VCaP (cell line): ENCODE data around the gene LRRC23.
"Not testable (repeated sequence)": the region's sequence is repeated elsewhere in the genome, so short reads cannot be mapped to it uniquely, and the experiment has no call there.

Source experiments
- H3K27ac ChIP-seq: fragments of 450-650 bp; 2 replicates; pipeline ENCODE4 v1.5.1; 2017
- TF ChIP-seq, protein P1 (sequence below): fragments of 450-650 bp; conservative IDR thresholded peaks from 2 replicates; pipeline ENCODE4 v1.5.1; 2017; ENCODE audit warnings: mild to moderate bottlenecking, moderate library complexity

The LRRC23 gene

DNA sequence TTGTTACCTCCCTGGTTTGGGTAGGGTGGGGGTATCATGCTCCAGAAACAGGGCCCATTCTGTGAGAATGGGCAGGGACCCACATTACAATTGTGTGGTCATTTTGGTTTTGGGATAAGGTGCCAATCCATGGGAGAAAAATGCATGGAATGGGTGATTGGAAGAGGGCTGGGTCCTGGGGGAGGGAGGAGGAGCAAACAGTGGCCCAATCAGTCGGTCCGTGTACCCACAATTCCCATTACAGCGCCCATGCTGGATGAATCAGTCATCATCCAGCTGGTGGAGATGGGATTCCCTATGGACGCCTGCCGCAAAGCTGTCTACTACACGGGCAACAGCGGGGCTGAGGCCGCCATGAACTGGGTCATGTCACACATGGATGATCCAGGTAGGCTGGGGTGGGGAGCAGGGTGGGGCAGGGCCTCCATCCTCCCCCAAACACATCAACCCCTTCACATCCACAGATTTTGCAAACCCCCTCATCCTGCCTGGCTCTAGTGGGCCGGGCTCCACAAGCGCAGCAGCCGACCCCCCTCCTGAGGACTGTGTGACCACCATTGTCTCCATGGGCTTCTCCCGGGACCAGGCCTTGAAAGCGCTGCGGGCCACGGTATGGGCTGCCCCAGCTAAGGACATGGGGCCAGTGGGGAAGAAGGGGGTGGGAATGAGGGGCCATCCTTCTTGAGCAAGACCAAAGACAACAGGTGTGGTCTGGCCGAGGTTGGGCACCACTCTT, 40.9 kb upstream of the LRRC23 start:
- TF ChIP-seq, protein P1, sequence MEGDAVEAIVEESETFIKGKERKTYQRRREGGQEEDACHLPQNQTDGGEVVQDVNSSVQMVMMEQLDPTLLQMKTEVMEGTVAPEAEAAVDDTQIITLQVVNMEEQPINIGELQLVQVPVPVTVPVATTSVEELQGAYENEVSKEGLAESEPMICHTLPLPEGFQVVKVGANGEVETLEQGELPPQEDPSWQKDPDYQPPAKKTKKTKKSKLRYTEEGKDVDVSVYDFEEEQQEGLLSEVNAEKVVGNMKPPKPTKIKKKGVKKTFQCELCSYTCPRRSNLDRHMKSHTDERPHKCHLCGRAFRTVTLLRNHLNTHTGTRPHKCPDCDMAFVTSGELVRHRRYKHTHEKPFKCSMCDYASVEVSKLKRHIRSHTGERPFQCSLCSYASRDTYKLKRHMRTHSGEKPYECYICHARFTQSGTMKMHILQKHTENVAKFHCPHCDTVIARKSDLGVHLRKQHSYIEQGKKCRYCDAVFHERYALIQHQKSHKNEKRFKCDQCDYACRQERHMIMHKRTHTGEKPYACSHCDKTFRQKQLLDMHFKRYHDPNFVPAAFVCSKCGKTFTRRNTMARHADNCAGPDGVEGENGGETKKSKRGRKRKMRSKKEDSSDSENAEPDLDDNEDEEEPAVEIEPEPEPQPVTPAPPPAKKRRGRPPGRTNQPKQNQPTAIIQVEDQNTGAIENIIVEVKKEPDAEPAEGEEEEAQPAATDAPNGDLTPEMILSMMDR, result no peak
- H3K27ac ChIP-seq, result no peak overlapping the region

DNA sequence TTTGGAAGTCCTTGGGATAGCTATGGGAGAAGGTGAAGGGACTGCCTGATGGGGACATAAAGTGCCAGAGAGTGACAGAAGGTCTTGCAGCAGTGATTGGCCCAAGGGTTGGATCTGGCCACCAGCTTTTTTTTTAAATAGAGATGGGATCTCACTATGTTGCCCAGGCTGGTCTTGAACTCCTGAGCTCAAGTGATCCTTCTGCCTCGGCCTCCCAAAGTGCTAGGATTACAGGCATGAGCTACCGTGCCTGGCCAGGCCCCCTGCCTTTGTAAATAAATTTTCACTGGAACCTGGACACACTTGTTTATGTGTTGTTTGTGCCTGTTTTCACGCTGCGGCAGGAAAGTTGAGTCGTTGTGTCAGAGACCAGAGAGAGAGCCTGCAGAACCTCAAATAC, 39.3 kb upstream of the LRRC23 start:
- not testable (repeated sequence) for H3K27ac ChIP-seq

DNA sequence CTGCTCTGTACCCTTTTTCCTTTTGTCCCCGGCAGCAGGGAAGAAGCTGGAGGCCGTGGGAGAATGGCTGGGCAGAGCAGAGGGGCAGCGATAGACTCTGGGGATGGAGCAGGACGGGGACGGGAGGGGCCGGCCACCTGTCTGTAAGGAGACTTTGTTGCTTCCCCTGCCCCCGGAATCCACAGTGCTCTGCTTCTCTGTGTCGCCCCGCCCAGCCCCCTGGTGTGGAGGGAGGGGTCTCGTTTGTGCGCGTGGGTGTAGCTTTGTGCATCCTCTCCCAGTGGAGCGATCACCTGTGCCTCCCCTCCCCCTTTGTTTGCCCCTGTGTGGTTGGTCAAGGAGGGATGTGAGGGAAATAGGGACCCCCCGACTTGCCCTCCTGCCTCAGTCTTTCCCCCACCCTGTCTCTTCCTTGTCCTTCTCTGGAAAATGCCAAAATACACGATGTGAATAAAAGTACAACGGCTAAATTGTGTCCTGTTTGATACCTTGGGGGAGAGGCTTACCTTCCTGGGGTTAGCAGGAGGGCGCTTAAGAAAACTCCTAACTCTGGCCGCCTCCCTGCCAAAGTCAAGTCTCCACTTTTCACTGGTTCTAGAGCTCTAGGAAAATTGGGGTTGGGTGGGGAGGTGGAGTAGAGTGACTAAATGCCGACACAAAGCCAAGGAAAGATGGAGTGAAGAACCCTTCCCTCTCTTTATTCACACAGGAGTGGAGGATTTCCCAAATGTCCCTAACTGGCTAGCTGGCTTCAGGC, 38.3 kb upstream of the LRRC23 start:
- H3K27ac ChIP-seq, result peak overlapping the region; percentile 99
- TF ChIP-seq, protein P1, result no peak

DNA sequence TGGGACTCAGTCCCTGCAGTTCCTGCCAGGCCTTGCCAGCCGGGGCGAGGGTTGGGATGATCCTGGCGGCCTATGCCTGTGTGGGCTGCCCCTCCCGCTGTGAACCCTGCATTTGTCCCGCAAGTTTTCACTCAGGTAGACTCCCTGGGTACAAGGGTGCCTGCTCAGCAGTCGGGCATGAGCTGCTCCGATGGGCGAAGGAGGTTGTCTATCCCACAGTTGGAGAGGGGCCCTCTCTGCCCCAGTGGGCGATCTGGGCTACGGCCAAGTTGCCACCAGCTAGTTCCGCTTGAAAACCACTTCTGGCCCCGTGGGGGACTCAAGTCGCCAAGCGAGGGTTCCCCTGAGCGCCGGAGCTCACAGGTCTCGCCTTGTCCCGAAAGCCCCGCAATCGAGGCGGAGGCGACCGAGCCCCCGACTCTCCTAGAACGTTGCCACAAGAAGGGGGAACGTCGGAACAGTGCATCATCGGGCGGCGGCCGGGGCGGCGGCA, 37.7 kb upstream of the LRRC23 start:
- TF ChIP-seq, protein P1, result no peak
- peak overlapping the region; percentile 99 for H3K27ac ChIP-seq

DNA sequence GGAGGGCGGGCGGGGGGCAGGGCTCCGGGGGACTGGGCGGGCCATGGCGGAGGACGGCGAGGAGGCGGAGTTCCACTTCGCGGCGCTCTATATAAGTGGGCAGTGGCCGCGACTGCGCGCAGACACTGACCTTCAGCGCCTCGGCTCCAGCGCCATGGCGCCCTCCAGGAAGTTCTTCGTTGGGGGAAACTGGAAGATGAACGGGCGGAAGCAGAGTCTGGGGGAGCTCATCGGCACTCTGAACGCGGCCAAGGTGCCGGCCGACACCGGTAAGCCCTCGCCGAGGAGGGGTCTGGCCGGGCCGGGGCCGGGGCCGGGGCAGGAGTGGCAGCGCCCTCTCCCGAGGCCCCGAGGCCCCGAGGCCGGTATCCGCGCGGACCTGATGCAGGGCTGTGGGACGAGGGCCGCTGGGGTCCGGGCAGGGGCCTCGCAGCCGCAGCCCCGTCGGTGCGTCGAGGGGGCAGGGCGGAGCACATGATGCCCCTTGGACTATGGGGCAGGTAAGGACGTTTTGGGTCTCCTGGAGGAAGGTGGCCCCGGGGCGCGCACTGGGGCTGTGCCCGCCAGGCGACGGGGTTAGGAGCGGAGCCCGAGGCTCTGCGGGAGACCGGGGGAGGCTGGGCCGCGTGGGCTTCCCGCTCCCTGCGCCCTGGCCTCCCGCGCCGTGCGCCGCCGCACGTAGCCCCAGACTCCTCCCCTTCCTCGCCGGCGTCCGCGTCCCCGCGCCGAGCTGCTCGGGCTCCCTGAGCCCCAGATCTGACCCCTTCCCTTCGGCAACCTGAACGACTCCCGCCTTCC, 37.0 kb upstream of the LRRC23 start, which contains the start of gene TPI1:
TSS of gene TPI1 (plus strand) at position 119 of the 798 bp plus-strand sequence. CDS start at position 155, 36 bp downstream.
- peak within 1 kb of the TSS; percentile 99 for H3K27ac ChIP-seq
- TF ChIP-seq, protein P1, result no peak

DNA sequence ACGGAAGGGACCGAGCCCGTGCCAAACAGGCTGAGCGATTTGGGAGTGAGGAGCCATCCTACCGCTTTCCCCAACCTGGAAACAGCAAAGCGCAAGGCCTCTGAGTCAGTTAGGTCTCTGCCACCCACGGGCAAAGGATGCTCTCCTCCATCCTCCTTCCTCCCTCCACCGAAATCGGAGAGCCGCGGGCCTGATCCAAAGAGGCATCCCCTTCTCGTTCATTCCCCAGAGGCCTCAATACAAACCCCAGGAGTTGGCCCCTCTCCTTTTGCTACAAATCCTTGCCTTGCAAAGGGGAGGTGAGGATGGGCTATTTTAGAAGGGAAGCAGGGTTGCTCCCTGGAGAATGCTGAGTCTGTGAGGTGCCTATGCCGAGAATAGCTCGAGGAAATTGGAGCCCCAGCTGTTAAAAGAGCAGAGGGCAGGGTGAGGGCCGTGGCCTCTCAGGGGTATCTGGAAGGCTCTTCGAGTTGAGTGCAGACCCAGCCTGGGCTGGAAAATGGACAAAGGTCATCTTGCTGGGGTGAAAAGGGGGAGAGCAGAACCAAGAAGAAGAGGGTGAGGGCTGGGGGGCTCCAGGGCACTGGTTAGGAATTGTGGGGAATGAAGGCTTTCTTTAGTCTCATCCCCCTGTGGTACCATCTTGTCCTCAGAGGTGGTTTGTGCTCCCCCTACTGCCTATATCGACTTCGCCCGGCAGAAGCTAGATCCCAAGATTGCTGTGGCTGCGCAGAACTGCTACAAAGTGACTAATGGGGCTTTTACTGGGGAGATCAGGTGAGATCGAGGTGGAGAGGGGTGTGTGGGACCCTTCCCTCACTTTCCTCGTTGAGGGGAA, 36.2 kb upstream of the LRRC23 start:
- TF ChIP-seq, protein P1, result no peak
- H3K27ac ChIP-seq, result peak overlapping the region; percentile 99
